Spleen (tissue), 11 donors: ENCODE data around the gene LINGO1. TPM values are rescaled to one million over a fixed set of nuclear protein-coding genes. Genes with fewer than 3 reads are reported as not detected.

Experiments used
- DNase-seq: peaks from one replicate; pipeline ENCODE4 v3.0.0-alpha.2; 2020
- H3K27ac ChIP-seq, 8 donors: fragments of 200-600 bp; sonication (generic) in 7 of 8; 1 replicate in 4 of 8; 2 replicates in 4 of 8; pipeline versions ENCODE4 v1.5.0 to v1.8.0; 2016 to 2021; ENCODE audit warnings: inconsistent platforms in 4 of 8, mild to moderate bottlenecking in 4 of 8, moderate library complexity in 1 of 8
- H3K27me3 ChIP-seq, 7 donors: fragments of 200-600 bp; sonication (generic) in 6 of 7; replicated peaks in 1 of 7; 1 replicate in 4 of 7; 2 replicates in 3 of 7; pipeline versions ENCODE4 v1.5.0 to v1.8.0; 2016 to 2021; ENCODE audit warnings: inconsistent platforms in 3 of 7, mild to moderate bottlenecking in 1 of 7
- H3K36me3 ChIP-seq, 6 donors: fragments of 200-600 bp; sonication (generic) in 5 of 6; 1 replicate in 4 of 6; 2 replicates in 2 of 6; pipeline versions ENCODE4 v1.5.0 to v1.8.0; 2016 to 2021; ENCODE audit warnings: inconsistent platforms in 2 of 6
- H3K4me1 ChIP-seq, 6 donors: fragments of 200-600 bp; sonication (generic) in 5 of 6; 1 replicate in 3 of 6; 2 replicates in 3 of 6; pipeline versions ENCODE4 v1.5.0 to v1.8.0; 2016 to 2021; ENCODE audit warnings: inconsistent platforms in 3 of 6
- H3K4me3 ChIP-seq, 8 donors: fragments of 200-600 bp; sonication (generic) in 7 of 8; 1 replicate in 4 of 8; 2 replicates in 4 of 8; pipeline versions ENCODE4 v1.5.0 to v1.8.0; 2016 to 2021; ENCODE audit warnings: inconsistent platforms in 4 of 8, mild to moderate bottlenecking in 4 of 8, moderate library complexity in 2 of 8
- H3K9me3 ChIP-seq, 8 donors: fragments of 200-600 bp; sonication (generic) in 7 of 8; 1 replicate in 4 of 8; 2 replicates in 4 of 8; pipeline versions ENCODE4 v1.5.0 to v1.8.0; 2016 to 2021; ENCODE audit warnings: inconsistent platforms in 4 of 8
- CTCF ChIP-seq, 11 experiments: fragments of 200-600 bp in 7 of 11; fragments of 450-650 bp in 4 of 11; sonication (generic) in 4 of 11; IDR thresholded peaks in 8 of 11; conservative IDR thresholded peaks in 3 of 11; 1 replicate in 7 of 11; 2 replicates in 4 of 11; pipeline versions ENCODE4 v1.4.0 to v1.8.0; 2016 to 2021; ENCODE audit warnings: antibody characterized with exemption in 11 of 11, inconsistent platforms in 4 of 11, mild to moderate bottlenecking in 1 of 11
- POLR2A ChIP-seq, 3 donors: fragments of 450-650 bp; IDR thresholded peaks; one replicate each; pipeline ENCODE4 v1.5.1; 2017; ENCODE audit warnings: antibody characterized with exemption in 3 of 3, mild to moderate bottlenecking in 1 of 3
- POLR2AphosphoS5 ChIP-seq, 3 donors: sonication (generic); formaldehyde crosslinking; IDR thresholded peaks; one replicate each; pipeline ENCODE4 v1.5.1; 2017; ENCODE audit warnings: antibody characterized with exemption in 3 of 3
- WGBS, 5 donors: extraction: QIAGEN DNeasy Blood & Tissue Kit in 3 of 5; methylation state at CpG; one replicate each; pipeline versions ENCODE4 v1.1.5 to v1.1.7; 2013 to 2018; 5-methylcytosine and 5-hydroxymethylcytosine counted together
- intact Hi-C: fragments of 100-400 bp; cut with DNase I; formaldehyde crosslinking; loops from one replicate; pipeline ENCODE4 v1.15.0; 2023; ENCODE audit warnings: low total_unique reads
- polyA plus RNA-seq, 3 donors: library from polyadenylated mRNA; stranded (reverse); fragments of 200-250 nt; gene quantifications; one replicate each; pipeline ENCODE4 v1.2.1, GENCODE V29; 2013
- total RNA-seq, 7 donors: library from RNA; depleted of rRNA in 3 of 7; stranded (reverse); fragments of >200 nt in 3 of 7; fragmentation: NEBNext Ultra II Directional in 4 of 7; extraction: Animal tissue kit (Norgen Biotek cat#: 25700) in 4 of 7; gene quantifications; one replicate each; pipeline versions ENCODE4 v1.1.0 to v1.2.1, GENCODE V29; 2016 to 2021
- donor health status: healthy with polysubstance abuse.
- donor health status: DM: no; HTN: no; CAD: no; lungs with moderate emphysema.
- donor health status: DM: no; HTN: no; CAD: no.
- donor health status: Bipolar disorder and iron deficiency.
- donor health status: healthy.
- donor health status: DM: no; HTN: no; CAD: no.
- donor health status: DM: yes; HTN: yes; CAD: no.

LINGO1 gene
- total and polyA plus RNA-seq, 10 donors, result 0.46 to 7.3 (median 2.7) TPM

DNA sequence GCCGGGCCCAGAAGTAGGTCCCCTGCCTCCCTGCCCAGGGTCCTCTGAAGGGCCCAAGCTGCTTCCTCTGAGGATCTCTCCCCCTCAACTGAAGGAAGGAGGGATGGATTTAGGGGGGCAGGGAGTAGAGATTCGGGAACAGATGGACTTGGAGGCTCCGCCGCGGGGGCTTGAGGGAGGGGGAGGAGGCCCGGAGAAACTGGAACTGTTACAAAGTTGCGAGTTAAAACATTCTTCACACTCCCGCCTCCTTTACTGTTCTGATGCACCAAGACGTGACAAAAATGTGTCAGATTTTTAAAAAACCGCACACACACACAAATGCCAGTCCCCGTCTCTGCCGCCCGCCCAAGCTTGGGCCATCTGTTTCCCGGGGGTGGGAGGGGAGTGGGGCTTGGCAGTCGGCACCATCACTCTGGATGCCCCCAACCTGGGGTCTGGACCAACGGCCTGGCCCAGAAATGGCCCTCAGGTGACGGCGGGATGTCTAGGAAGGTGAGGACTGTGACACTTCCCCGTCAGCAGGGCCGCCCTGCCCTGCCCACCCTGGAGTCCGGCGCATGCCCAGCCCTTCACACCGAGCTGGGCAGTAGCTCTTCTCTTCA, 25.0 kb upstream of the LINGO1 start:
- Histone ChIP-seq H3K9me3 (peaks cover 0 to 9% (median 7%) of the 10 kb centered on the region in 8 donors), H3K4me1 (peaks cover 0 to 7% (median 2%) of the 10 kb centered on the region in 6 donors), H3K27ac (no peak overlapping the region), H3K4me3 (no peak overlapping the region), H3K27me3 (peaks cover 0 to 71% (median 6%) of the 10 kb centered on the region in 7 donors), H3K36me3 (no peaks in the 10 kb centered on the region)
- TF ChIP-seq CTCF (IDR thresholded peaks at IDR 0.05 in 8 of 11, conservative IDR thresholded peaks at IDR 0.05 in 3 of 11), result no peak
- TF ChIP-seq POLR2AphosphoS5 (IDR thresholded peaks at IDR 0.05), result no peak
- TF ChIP-seq POLR2A (IDR thresholded peaks at IDR 0.05), result no peak
- 71 to 86% (median 83%) methylated on average over 20 to 23 of the region's 23 CpGs for WGBS, 5 donors
- DNase-seq, result no peak
- intact Hi-C loops, result no loop called here

DNA sequence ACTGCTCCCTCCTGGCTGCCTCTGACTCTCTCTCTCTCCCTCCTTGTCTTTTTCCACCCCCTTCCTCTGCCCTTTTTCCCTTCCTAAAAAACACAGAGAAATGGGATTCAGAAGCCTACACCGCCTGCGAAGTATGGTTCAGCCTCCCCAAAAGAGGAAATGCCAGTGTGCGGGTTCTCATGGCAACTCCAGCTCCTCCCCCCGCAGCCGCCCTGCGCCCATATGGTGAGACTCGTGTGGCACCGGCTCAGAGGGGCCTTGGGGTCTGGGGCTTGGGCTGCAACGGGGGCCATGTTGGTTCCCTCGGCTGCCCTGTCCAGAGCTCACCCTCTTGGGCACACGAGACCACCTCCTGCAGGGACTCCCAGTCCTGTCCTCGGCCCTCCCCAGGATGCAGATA, 23.6 kb upstream of the LINGO1 start:
- H3K9me3 ChIP-seq, result peaks cover 0 to 9% (median 7%) of the 10 kb centered on the region in 8 donors
- DNase-seq, result no peak
- H3K27ac ChIP-seq, result no peak overlapping the region
- H3K36me3 ChIP-seq, result no peaks in the 10 kb centered on the region
- intact Hi-C loops, result no loop called here
- H3K27me3 ChIP-seq, result peaks cover 0 to 71% (median 6%) of the 10 kb centered on the region in 7 donors
- H3K4me1 ChIP-seq, result peaks cover 0 to 7% (median 2%) of the 10 kb centered on the region in 6 donors
- no peak for TF ChIP-seq POLR2AphosphoS5 (IDR thresholded peaks at IDR 0.05)
- no peak for TF ChIP-seq CTCF (IDR thresholded peaks at IDR 0.05 in 8 of 11, conservative IDR thresholded peaks at IDR 0.05 in 3 of 11)
- TF ChIP-seq POLR2A (IDR thresholded peaks at IDR 0.05), result no peak
- no peak overlapping the region for H3K4me3 ChIP-seq
- WGBS, 5 donors, result 24 to 35% (median 27%) methylated on average over 11 to 12 of the region's 12 CpGs

DNA sequence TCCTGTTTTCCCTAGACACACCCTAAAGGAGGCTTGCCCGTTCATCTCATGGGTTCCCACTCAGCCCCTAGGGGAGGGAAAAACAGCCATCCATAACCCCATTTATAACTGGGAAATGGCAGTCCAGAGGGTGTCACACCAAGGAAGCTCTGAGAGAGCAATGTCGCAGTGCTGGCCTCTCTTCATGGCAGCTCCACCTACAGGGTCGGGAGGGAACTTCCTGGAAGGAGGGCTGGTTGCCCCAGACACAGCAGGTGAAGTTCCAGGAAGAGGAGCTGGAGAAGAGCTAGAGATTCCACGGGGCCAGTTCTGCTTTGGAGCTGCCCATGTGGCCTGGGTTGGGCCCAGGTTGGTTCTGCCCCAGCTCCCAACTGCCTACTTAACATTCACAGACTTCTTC, 22.3 kb upstream of the LINGO1 start:
- Histone ChIP-seq H3K36me3 (no peaks in the 10 kb centered on the region), H3K9me3 (peaks cover 0 to 9% (median 7%) of the 10 kb centered on the region in 8 donors), H3K4me1 (peaks cover 0 to 4% (median 2%) of the 10 kb centered on the region in 6 donors), H3K4me3 (no peak overlapping the region), H3K27me3 (peaks cover 0 to 57% (median 6%) of the 10 kb centered on the region in 7 donors), H3K27ac (no peak overlapping the region)
- 24 to 43% (median 35%) methylated on average over 3 to 4 of the region's 4 CpGs for WGBS, 5 donors
- intact Hi-C loops, result no loop called here
- no peak for TF ChIP-seq CTCF (IDR thresholded peaks at IDR 0.05 in 8 of 11, conservative IDR thresholded peaks at IDR 0.05 in 3 of 11)
- no peak for TF ChIP-seq POLR2A (IDR thresholded peaks at IDR 0.05)
- no peak for TF ChIP-seq POLR2AphosphoS5 (IDR thresholded peaks at IDR 0.05)
- no peak for DNase-seq

- Histone ChIP-seq H3K36me3 (no peaks in the 10 kb centered on the region), H3K27me3 (peaks cover 0 to 56% (median 6%) of the 10 kb centered on the region in 7 donors), H3K4me3 (no peak overlapping the region), H3K9me3 (peaks cover 0 to 9% (median 7%) of the 10 kb centered on the region in 8 donors), H3K27ac (no peak overlapping the region), H3K4me1 (no peaks in the 10 kb centered on the region)
- no peak for TF ChIP-seq CTCF (IDR thresholded peaks at IDR 0.05 in 8 of 11, conservative IDR thresholded peaks at IDR 0.05 in 3 of 11)
- TF ChIP-seq POLR2AphosphoS5 (IDR thresholded peaks at IDR 0.05), result no peak
- no peak for TF ChIP-seq POLR2A (IDR thresholded peaks at IDR 0.05)
- intact Hi-C loops, result no loop called here
- no peak for DNase-seq
- WGBS, 5 donors, result 85 to 93% (median 88%) methylated on average over 4 of the region's 4 CpGs
These were observed 21.2 kb upstream of the LINGO1 start for GRCh38 chr15:77653832-77654480.
